Suprapubic skin (tissue), 4 donors: ENCODE data around the gene MAP1LC3B. TPM values are rescaled to one million over a fixed set of nuclear protein-coding genes. Genes with fewer than 3 reads are reported as not detected.

Experiments used
- DNase-seq, 2 donors: peaks; one replicate each; pipeline ENCODE4 v3.0.0-alpha.2; 2019; ENCODE audit warnings: low spot score in 2 of 2
- H3K27ac ChIP-seq: fragments of 200-600 bp; sonication (generic); one replicate; pipeline ENCODE4 v1.5.1; 2019
- H3K27me3 ChIP-seq: fragments of 200-600 bp; sonication (generic); one replicate; pipeline ENCODE4 v1.5.1; 2019
- H3K36me3 ChIP-seq: fragments of 200-600 bp; sonication (generic); one replicate; pipeline ENCODE4 v1.5.1; 2019
- H3K4me1 ChIP-seq: fragments of 200-600 bp; sonication (generic); one replicate; pipeline ENCODE4 v1.5.1; 2019
- H3K4me3 ChIP-seq: fragments of 200-600 bp; sonication (generic); one replicate; pipeline ENCODE4 v1.5.1; 2019; ENCODE audit warnings: mild to moderate bottlenecking
- H3K9me3 ChIP-seq: fragments of 200-600 bp; sonication (generic); one replicate; pipeline ENCODE4 v1.5.1; 2019
- CTCF ChIP-seq, 2 donors: fragments of 200-600 bp in 1 of 2; fragments of 450-650 bp in 1 of 2; sonication (generic) in 1 of 2; IDR thresholded peaks; one replicate each; pipeline ENCODE4 v1.5.1; 2016 to 2019; ENCODE audit warnings: antibody characterized with exemption in 2 of 2, mild to moderate bottlenecking in 1 of 2, moderate library complexity in 1 of 2
- EP300 ChIP-seq: sonication (generic); formaldehyde crosslinking; IDR thresholded peaks from one replicate; pipeline ENCODE4 v1.6.1; 2017; ENCODE audit warnings: antibody characterized with exemption
- POLR2A ChIP-seq, 2 donors: fragments of 450-650 bp; IDR thresholded peaks; one replicate each; pipeline ENCODE4 v1.6.1; 2017; ENCODE audit warnings: antibody characterized with exemption in 2 of 2, mild to moderate bottlenecking in 2 of 2, moderate library complexity in 2 of 2
- POLR2AphosphoS5 ChIP-seq, 3 donors: sonication (generic); formaldehyde crosslinking; IDR thresholded peaks; one replicate each; pipeline ENCODE4 v1.6.1; 2017; ENCODE audit warnings: antibody characterized with exemption in 3 of 3
- WGBS: methylation state at CpG from one replicate; pipeline ENCODE4 v1.1.5; 2018; 5-methylcytosine and 5-hydroxymethylcytosine counted together
- total RNA-seq, 4 donors: library from RNA; depleted of rRNA; stranded (reverse); fragments of >200 nt; gene quantifications; one replicate each; pipeline ENCODE4 v1.1.0, GENCODE V29; 2016

Gene MAP1LC3B
- total RNA-seq, 4 donors from 2014 or later: 57.8 to 82.0 (median 71.3) TPM

GRCh38 chr16:87443964-87444363 lies 51.8 kb downstream of the MAP1LC3B start:
- Histone ChIP-seq H3K27ac (no peak overlapping the region), H3K9me3 (no peaks in the 10 kb centered on the region), H3K4me1 (no peaks in the 10 kb centered on the region), H3K36me3 (peaks cover 40% of the 10 kb centered on the region), H3K27me3 (no peaks in the 10 kb centered on the region), H3K4me3 (no peak overlapping the region)
- WGBS: 89% methylated on average over 3 of the region's 3 CpGs
- TF ChIP-seq POLR2A (IDR thresholded peaks at IDR 0.05) (no peak), CTCF (IDR thresholded peaks at IDR 0.05) (no peak), POLR2AphosphoS5 (IDR thresholded peaks at IDR 0.05) (no peak), EP300 (no peak)
- no peak for DNase-seq

GRCh38 chr16:87445486-87445885 lies 53.4 kb downstream of the MAP1LC3B start:
- no peaks in the 10 kb centered on the region for H3K4me1 ChIP-seq
- no peaks in the 10 kb centered on the region for H3K27me3 ChIP-seq
- no peak for DNase-seq
- H3K9me3 ChIP-seq: no peaks in the 10 kb centered on the region
- TF ChIP-seq POLR2A (IDR thresholded peaks at IDR 0.05): no peak
- no peak for TF ChIP-seq POLR2AphosphoS5 (IDR thresholded peaks at IDR 0.05)
- no peak for TF ChIP-seq CTCF (IDR thresholded peaks at IDR 0.05)
- TF ChIP-seq EP300: no peak
- no peak overlapping the region for H3K27ac ChIP-seq
- no peak overlapping the region for H3K4me3 ChIP-seq
- WGBS: 75% methylated on average over 7 of the region's 7 CpGs
- peaks cover 44% of the 10 kb centered on the region for H3K36me3 ChIP-seq

- no peak overlapping the region for H3K27ac ChIP-seq
- no peaks in the 10 kb centered on the region for H3K9me3 ChIP-seq
- 95% methylated on average over 7 of the region's 7 CpGs for WGBS
- TF ChIP-seq POLR2AphosphoS5 (IDR thresholded peaks at IDR 0.05): no peak
- TF ChIP-seq POLR2A (IDR thresholded peaks at IDR 0.05): no peak
- no peak for TF ChIP-seq CTCF (IDR thresholded peaks at IDR 0.05)
- no peak for TF ChIP-seq EP300
- no peak overlapping the region for H3K4me3 ChIP-seq
- H3K4me1 ChIP-seq: no peaks in the 10 kb centered on the region
- no peak for DNase-seq
- peaks cover 46% of the 10 kb centered on the region for H3K36me3 ChIP-seq
- no peaks in the 10 kb centered on the region for H3K27me3 ChIP-seq
These were observed 54.3 kb downstream of the MAP1LC3B start for GRCh38 chr16:87446479-87446878.

- TF ChIP-seq EP300 (no peak), POLR2AphosphoS5 (IDR thresholded peaks at IDR 0.05) (no peak), CTCF (IDR thresholded peaks at IDR 0.05) (no peak), POLR2A (IDR thresholded peaks at IDR 0.05) (no peak)
- DNase-seq: no peak
- H3K4me1 ChIP-seq: no peaks in the 10 kb centered on the region
- H3K9me3 ChIP-seq: no peaks in the 10 kb centered on the region
- H3K36me3 ChIP-seq: peaks cover 53% of the 10 kb centered on the region
- H3K4me3 ChIP-seq: no peak overlapping the region
- H3K27me3 ChIP-seq: no peaks in the 10 kb centered on the region
- H3K27ac ChIP-seq: no peak overlapping the region
- WGBS: 91% methylated on average over 6 of the region's 6 CpGs
These were observed 55.2 kb downstream of the MAP1LC3B start for GRCh38 chr16:87447323-87447722.

GRCh38 chr16:87448866-87449265 lies 56.7 kb downstream of the MAP1LC3B start:
- no peaks in the 10 kb centered on the region for H3K27me3 ChIP-seq
- no peak overlapping the region for H3K4me3 ChIP-seq
- peaks cover 67% of the 10 kb centered on the region for H3K36me3 ChIP-seq
- TF ChIP-seq EP300 (no peak), CTCF (IDR thresholded peaks at IDR 0.05) (no peak), POLR2AphosphoS5 (IDR thresholded peaks at IDR 0.05) (no peak), POLR2A (IDR thresholded peaks at IDR 0.05) (no peak)
- H3K9me3 ChIP-seq: no peaks in the 10 kb centered on the region
- no peak overlapping the region for H3K27ac ChIP-seq
- DNase-seq: no peak
- no peaks in the 10 kb centered on the region for H3K4me1 ChIP-seq
- WGBS: 97% methylated on average over 12 of the region's 12 CpGs
